NOMO-1 treated with dmso at 0.1 percent for 144 hours (cell line): ENCODE data around the gene ZMYND19.
"Not testable (repeated sequence)": the region's sequence is repeated elsewhere in the genome, so short reads cannot be mapped to it uniquely, and the experiment has no call there.

Source experiments
- DNase-seq: peaks from one replicate; lab custom pipeline; 2025; ENCODE audit not compliant: unreplicated experiment; lab: John Stamatoyannopoulos, UW

The ZMYND19 gene

GRCh38 chr9:137590469-137591383 lies at the start of gene ZMYND19:
Gene ZMYND19 (minus strand): TSS chr9:137590512. CDS start chr9:137590263, 249 bp downstream.
- DNase-seq, result peak; percentile 93

GRCh38 chr9:137639303-137640051 lies 49.2 kb upstream of the ZMYND19 start:
- DNase-seq, result no peak

- DNase-seq, result no peak
Measured at GRCh38 chr9:137638680-137639079, 48.4 kb upstream of the ZMYND19 start.

GRCh38 chr9:137634016-137634415 lies 43.7 kb upstream of the ZMYND19 start:
- DNase-seq, result no peak

GRCh38 chr9:137632230-137633161 lies 42.2 kb upstream of the ZMYND19 start:
- no peak for DNase-seq

- DNase-seq, result no peak
Measured at GRCh38 chr9:137631345-137632229, 41.3 kb upstream of the ZMYND19 start.

GRCh38 chr9:137630679-137631078 lies 40.4 kb upstream of the ZMYND19 start:
- no peak for DNase-seq

GRCh38 chr9:137630126-137630525 lies 39.8 kb upstream of the ZMYND19 start:
- no peak for DNase-seq

- DNase-seq, result not testable (repeated sequence)
Measured at GRCh38 chr9:137627406-137627805, 37.1 kb upstream of the ZMYND19 start.

- DNase-seq, result no peak
Measured at GRCh38 chr9:137626464-137626863, 36.2 kb upstream of the ZMYND19 start.

- not testable (repeated sequence) for DNase-seq
Measured at GRCh38 chr9:137622211-137622610, 31.9 kb upstream of the ZMYND19 start.

GRCh38 chr9:137621131-137621757 lies 30.9 kb upstream of the ZMYND19 start:
- no peak for DNase-seq

- DNase-seq, result no peak
Measured at GRCh38 chr9:137620581-137620980, 30.3 kb upstream of the ZMYND19 start.

- DNase-seq, result no peak
Measured at GRCh38 chr9:137620048-137620405, 29.7 kb upstream of the ZMYND19 start.

GRCh38 chr9:137619240-137620047 lies 29.1 kb upstream of the ZMYND19 start:
- DNase-seq, result no peak

- DNase-seq, result peak; percentile 78
Measured at GRCh38 chr9:137618105-137619067, 28.1 kb upstream of the ZMYND19 start, which contains the start of gene EHMT1. Gene EHMT1 (plus strand): TSS chr9:137619005. CDS start chr9:137619029, 24 bp downstream.

- DNase-seq, result no peak
Measured at GRCh38 chr9:137615387-137615871, 25.1 kb upstream of the ZMYND19 start.
